Fibroblast of mammary gland (primary cell): ENCODE measurements around the gene NCAN.
A peak's percentile ranks its signal among the peaks of the same experiment; 100 is the strongest.

Source experiments
- DNase-seq: peaks from one replicate; pipeline ENCODE4 v3.0.0-alpha.2; 2010; ENCODE audit warnings: low read depth
- H3K4me3 ChIP-seq: 2 replicates; pipeline ENCODE4 v1.5.1; 2011; ENCODE audit warnings: low read depth, mild to moderate bottlenecking, low read length, moderate library complexity; ENCODE audit not compliant: control insufficient read depth
- CTCF ChIP-seq: conservative IDR thresholded peaks from 2 replicates; pipeline ENCODE4 v1.5.1; 2011; ENCODE audit warnings: low read depth, low read length, inconsistent platforms; ENCODE audit not compliant: control insufficient read depth, insufficient read depth

Gene NCAN

DNA sequence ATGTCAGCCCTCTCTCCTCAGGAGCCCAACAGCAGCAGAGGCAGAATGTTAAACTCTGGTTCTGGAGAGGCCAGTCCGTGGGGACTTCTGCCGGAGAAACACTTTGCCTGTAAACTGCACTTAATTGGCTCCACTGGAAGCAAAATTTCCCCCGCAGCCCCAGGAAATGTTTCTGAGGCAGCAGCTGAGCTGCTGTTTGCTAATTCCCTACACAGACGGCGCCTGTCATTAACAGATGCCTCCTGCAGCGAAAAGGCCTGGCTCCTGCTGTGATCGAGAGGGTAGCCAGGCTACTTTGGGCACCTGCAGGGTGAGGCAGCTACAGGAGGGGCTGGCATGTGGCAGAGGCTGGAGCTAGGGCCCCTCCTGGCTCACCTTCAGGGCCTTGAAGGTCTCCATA is 66.6 kb downstream of the NCAN start:
- no peak for DNase-seq
- H3K4me3 ChIP-seq = no peak overlapping the region
- no peak for TF ChIP-seq CTCF

- TF ChIP-seq CTCF = no peak
- no peak for DNase-seq
- H3K4me3 ChIP-seq = no peak overlapping the region
Measured at GRCh38 chr19:19279062-19279612, 67.4 kb downstream of the NCAN start.

DNA sequence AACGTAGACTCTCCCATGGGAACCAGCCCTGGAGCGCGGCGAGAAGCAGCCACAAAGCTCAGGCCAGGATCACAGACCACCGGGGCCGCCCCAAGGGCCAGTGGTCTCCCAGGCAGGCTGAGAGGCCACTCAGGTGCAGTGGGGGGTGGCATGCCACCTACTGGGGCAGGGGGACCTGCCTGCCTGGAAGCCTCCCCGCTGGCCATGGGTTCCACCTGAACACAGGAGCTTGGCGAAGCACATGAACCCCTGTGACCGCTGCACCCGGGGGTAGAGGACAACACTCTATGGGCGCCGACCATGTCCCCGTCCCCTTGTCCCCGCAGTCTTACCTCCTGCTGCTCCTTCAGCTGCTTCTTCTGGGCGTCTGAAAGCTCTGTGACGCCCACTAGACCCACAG is 68.1 kb downstream of the NCAN start:
- DNase-seq = no peak
- no peak overlapping the region for H3K4me3 ChIP-seq
- TF ChIP-seq CTCF = no peak

- no peak overlapping the region for H3K4me3 ChIP-seq
- DNase-seq = peak; percentile 34
- no peak for TF ChIP-seq CTCF
Measured at GRCh38 chr19:19280561-19280960, 68.8 kb downstream of the NCAN start.

DNA sequence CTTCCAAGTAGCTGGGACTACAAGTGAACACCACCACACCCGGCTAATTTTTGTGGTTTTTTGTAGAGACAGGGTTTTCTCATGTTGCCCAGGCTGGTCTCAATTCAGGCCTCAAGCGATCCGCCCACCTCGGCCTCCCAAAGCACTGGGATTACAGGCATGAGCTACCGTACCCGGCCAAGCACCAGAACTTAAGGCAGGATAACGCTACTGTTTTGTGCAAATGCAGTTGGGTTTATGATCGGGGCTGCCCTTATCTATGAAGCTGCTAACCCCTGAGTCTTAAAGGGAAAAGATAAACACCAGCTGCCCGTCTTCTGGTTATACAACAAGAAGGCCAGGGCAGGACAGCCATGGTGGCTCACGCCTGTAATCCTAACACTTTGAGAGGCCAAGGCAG is 73.9 kb downstream of the NCAN start:
- TF ChIP-seq CTCF = no peak
- DNase-seq = no peak
- H3K4me3 ChIP-seq = no peak overlapping the region

DNA sequence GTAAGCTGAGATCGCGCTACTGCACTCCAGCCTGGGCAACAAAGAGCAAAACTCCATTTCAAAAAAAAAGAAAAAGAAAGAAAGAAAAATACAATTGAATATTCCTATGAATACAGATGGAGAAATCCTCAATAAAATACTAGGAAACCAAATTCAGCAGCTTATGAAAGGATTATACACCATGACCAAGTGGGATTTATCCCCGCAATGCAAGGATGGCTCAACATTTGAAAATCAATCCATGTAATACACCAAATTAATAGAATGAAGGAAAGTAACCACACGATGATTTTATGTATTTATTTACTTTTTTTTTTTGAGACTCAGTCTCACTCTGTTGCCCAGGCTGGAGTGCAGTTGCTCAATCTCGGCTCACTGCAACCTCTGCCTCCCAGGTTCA is 80.8 kb downstream of the NCAN start:
- TF ChIP-seq CTCF = no peak

GRCh38 chr19:19294914-19295313 is 83.2 kb downstream of the NCAN start:
- TF ChIP-seq CTCF = no peak
- no peak overlapping the region for H3K4me3 ChIP-seq
- no peak for DNase-seq

More for the DNA sequence above, 80.8 kb downstream of the NCAN start:
- DNase-seq = no peak
- no peak overlapping the region for H3K4me3 ChIP-seq
